GM13976 (cell line): ENCODE measurements around the gene TBC1D22A.

Experiments
- DNase-seq: peaks from one replicate; pipeline ENCODE4 v3.0.0; 2012; ENCODE audit warnings: low spot score
- in situ Hi-C: fragments of 300-500 bp; cut with MboI; formaldehyde crosslinking; loops from one replicate; pipeline ENCODE4 v1.12.0; 2022; ENCODE audit warnings: low sequenced_read_pairs, mixed read lengths, inconsistent platforms; ENCODE audit not compliant: unreplicated experiment
- TF ChIP-seq, protein P1 (sequence below): IDR thresholded peaks from 2 replicates; pipeline ENCODE4 v1.5.1; 2012; ENCODE audit warnings: borderline replicate concordance, mild to moderate bottlenecking; ENCODE audit not compliant: insufficient read depth; ENCODE audit errors: extremely low read depth, missing control alignments, control extremely low read depth

Gene TBC1D22A

DNA sequence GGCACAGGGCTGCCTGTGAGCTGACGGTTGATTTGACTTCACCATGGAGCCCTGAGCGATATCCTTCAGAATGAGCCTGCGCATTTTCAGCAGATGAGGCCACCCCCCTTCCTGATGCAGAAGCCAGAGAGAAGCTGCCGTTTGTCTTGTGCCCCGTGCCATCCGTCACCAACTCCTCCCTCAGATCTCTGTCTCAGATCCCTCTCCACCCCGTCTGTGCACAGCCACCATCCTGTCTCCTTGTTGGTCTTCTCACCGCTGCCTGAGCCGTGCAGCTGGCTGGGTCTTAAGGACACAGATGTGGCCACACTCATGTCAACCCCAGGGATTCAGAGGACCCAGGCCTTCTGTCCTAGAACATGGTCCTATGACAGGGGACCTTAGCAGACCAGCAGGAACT is 293.9 kb downstream of the TBC1D22A start:
- in situ Hi-C loops, result no loop called here
- TF ChIP-seq, protein P1, sequence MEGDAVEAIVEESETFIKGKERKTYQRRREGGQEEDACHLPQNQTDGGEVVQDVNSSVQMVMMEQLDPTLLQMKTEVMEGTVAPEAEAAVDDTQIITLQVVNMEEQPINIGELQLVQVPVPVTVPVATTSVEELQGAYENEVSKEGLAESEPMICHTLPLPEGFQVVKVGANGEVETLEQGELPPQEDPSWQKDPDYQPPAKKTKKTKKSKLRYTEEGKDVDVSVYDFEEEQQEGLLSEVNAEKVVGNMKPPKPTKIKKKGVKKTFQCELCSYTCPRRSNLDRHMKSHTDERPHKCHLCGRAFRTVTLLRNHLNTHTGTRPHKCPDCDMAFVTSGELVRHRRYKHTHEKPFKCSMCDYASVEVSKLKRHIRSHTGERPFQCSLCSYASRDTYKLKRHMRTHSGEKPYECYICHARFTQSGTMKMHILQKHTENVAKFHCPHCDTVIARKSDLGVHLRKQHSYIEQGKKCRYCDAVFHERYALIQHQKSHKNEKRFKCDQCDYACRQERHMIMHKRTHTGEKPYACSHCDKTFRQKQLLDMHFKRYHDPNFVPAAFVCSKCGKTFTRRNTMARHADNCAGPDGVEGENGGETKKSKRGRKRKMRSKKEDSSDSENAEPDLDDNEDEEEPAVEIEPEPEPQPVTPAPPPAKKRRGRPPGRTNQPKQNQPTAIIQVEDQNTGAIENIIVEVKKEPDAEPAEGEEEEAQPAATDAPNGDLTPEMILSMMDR, result no peak
- DNase-seq, result no peak

GRCh38 chr22:47056776-47057470 is 294.5 kb downstream of the TBC1D22A start:
- no peak for DNase-seq
- in situ Hi-C loops, result no loop called here
- TF ChIP-seq, protein P1, result no peak

GRCh38 chr22:47057916-47058585 is 295.6 kb downstream of the TBC1D22A start:
- no peak for DNase-seq
- in situ Hi-C loops, result no loop called here
- TF ChIP-seq, protein P1, result no peak

DNA sequence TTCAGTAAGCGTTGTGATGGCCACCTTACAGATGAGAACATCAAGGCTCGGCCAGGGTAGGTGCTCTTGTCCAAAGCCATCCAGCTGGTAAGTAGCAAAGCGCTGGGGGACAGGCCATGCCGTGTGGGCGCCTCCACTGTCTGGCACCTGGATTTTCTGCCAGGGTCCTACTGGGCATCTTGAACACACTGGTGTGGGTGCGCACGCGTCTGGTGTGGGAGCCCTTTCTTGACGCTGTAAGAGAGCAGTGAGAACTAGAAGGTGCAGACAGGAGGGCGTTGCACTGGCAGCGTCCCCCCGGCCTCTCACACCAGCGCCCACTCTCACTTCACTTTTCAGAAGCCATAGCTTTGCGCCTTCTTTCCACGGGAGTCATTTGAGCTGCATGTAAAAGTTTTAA is 296.6 kb downstream of the TBC1D22A start:
- TF ChIP-seq, protein P1, result no peak
- in situ Hi-C loops, result no loop called here
- no peak for DNase-seq

- in situ Hi-C loops, result no loop called here
- TF ChIP-seq, protein P1, result no peak
- DNase-seq, result peak; percentile 69
Measured at GRCh38 chr22:47059701-47060161, 297.3 kb downstream of the TBC1D22A start.

- in situ Hi-C loops, result no loop called here
- TF ChIP-seq, protein P1, result no peak
- DNase-seq, result no peak
Measured at GRCh38 chr22:47060718-47061117, 298.3 kb downstream of the TBC1D22A start.
